Right atrium auricular region (tissue), 2 donors: ENCODE data around the gene HIVEP2. TPM values are rescaled to one million over a fixed set of nuclear protein-coding genes. Genes with fewer than 3 reads are reported as not detected.

ENCODE experiments used
- DNase-seq: peaks from one replicate; pipeline ENCODE4 v3.0.0-alpha.2; 2019; ENCODE audit warnings: low spot score
- H3K27ac ChIP-seq, 2 donors: fragments of 200-600 bp; sonication (generic); 1 replicate in 1 of 2; 2 replicates in 1 of 2; pipeline ENCODE4 v1.5.1; 2016 to 2019
- H3K27me3 ChIP-seq, 2 donors: fragments of 200-600 bp; sonication (generic); one replicate each; pipeline versions ENCODE4 v1.5.1 to v1.6.0; 2017 to 2019
- H3K36me3 ChIP-seq: fragments of 200-600 bp; sonication (generic); one replicate; pipeline ENCODE4 v1.5.1; 2016
- H3K4me1 ChIP-seq, 2 donors: fragments of 200-600 bp; sonication (generic); one replicate each; pipeline versions ENCODE4 v1.5.1 to v1.6.0; 2017 to 2019
- H3K4me3 ChIP-seq, 2 donors: fragments of 200-600 bp; sonication (generic); 1 replicate in 1 of 2; 2 replicates in 1 of 2; pipeline ENCODE4 v1.5.1; 2017 to 2019; ENCODE audit warnings: mild to moderate bottlenecking in 1 of 2, moderate library complexity in 1 of 2
- H3K9me3 ChIP-seq, 2 donors: fragments of 200-600 bp; sonication (generic); one replicate each; pipeline ENCODE4 v1.5.1; 2019
- CTCF ChIP-seq, 2 donors: fragments of 200-600 bp; sonication (generic); IDR thresholded peaks; one replicate each; pipeline ENCODE4 v1.5.1; 2019; ENCODE audit warnings: antibody characterized with exemption in 2 of 2
- total RNA-seq, 2 donors: library from RNA; depleted of rRNA; stranded (reverse); fragments of >200 nt; gene quantifications; one replicate each; pipeline ENCODE4 v1.1.0, GENCODE V29; 2016

The HIVEP2 gene
- total RNA-seq, 2 donors from 2014 or later, result 19.2 to 28.6 TPM

DNA sequence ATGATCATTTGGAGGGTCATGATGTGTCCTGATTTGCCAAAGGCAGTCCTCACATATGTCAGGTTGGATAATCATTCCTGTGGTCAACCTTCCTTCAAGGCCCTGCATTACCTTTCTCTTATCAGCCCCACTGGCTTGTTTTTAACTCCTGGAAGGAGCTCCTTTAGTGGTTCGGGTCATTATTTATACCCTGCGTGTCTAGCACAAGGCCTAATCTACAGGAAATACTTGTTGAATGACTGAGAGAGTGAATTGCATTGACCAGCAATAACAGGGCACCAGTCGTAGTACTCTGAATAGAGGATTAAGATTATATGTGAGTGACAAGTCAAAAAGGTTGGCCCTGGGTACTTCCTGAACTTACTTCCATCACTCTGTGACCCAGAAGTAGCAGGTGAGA is 4.5 kb downstream of the HIVEP2 start:
- no peak overlapping the region for H3K27ac ChIP-seq
- no peak for DNase-seq
- no peak overlapping the region for H3K4me3 ChIP-seq
- no peaks in the 10 kb centered on the region for H3K27me3 ChIP-seq
- TF ChIP-seq CTCF (IDR thresholded peaks at IDR 0.05), result no peak
- no peaks in the 10 kb centered on the region for H3K36me3 ChIP-seq
- H3K9me3 ChIP-seq, result no peaks in the 10 kb centered on the region
- H3K4me1 ChIP-seq, result peaks cover 0 to 12% of the 10 kb centered on the region in 2 donors

DNA sequence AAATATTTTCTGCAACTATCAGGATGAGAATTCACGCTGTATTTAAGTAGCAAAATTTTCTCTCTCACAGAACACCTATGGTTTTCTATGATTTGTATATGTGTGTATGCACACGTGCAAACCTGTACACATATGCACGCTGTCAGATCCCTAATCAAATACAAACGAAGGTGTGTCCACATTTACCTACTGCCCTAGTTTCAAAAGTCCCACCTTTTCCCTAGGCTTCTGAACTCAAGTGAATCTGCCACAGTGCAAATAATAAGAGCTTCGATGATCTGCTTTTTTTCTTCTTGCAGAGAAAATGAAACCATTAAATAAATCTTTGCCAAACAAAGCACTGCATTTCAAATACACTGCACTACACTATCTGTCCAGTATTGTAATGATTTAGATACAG is 6.5 kb downstream of the HIVEP2 start:
- TF ChIP-seq CTCF (IDR thresholded peaks at IDR 0.05), result no peak
- no peak for DNase-seq
- H3K4me1 ChIP-seq, result peaks cover 0 to 24% of the 10 kb centered on the region in 2 donors
- H3K27ac ChIP-seq, result no peak overlapping the region
- H3K36me3 ChIP-seq, result no peaks in the 10 kb centered on the region
- no peak overlapping the region for H3K4me3 ChIP-seq
- H3K9me3 ChIP-seq, result no peaks in the 10 kb centered on the region
- no peaks in the 10 kb centered on the region for H3K27me3 ChIP-seq

- no peak for TF ChIP-seq CTCF (IDR thresholded peaks at IDR 0.05)
- H3K4me3 ChIP-seq, result no peak overlapping the region
- no peaks in the 10 kb centered on the region for H3K36me3 ChIP-seq
- H3K4me1 ChIP-seq, result peaks cover 0 to 19% of the 10 kb centered on the region in 2 donors
- H3K27me3 ChIP-seq, result no peaks in the 10 kb centered on the region
- DNase-seq, result no peak
- no peaks in the 10 kb centered on the region for H3K9me3 ChIP-seq
- no peak overlapping the region for H3K27ac ChIP-seq
Measured at GRCh38 chr6:142937986-142938385, 7.0 kb downstream of the HIVEP2 start.

GRCh38 chr6:142935553-142936517 is 9.1 kb downstream of the HIVEP2 start:
- Histone ChIP-seq H3K36me3 (no peaks in the 10 kb centered on the region), H3K9me3 (no peaks in the 10 kb centered on the region), H3K4me1 (peaks cover 0 to 17% of the 10 kb centered on the region in 2 donors), H3K27ac (no peak overlapping the region), H3K27me3 (no peaks in the 10 kb centered on the region), H3K4me3 (no peak overlapping the region)
- no peak for DNase-seq
- no peak for TF ChIP-seq CTCF (IDR thresholded peaks at IDR 0.05)

DNA sequence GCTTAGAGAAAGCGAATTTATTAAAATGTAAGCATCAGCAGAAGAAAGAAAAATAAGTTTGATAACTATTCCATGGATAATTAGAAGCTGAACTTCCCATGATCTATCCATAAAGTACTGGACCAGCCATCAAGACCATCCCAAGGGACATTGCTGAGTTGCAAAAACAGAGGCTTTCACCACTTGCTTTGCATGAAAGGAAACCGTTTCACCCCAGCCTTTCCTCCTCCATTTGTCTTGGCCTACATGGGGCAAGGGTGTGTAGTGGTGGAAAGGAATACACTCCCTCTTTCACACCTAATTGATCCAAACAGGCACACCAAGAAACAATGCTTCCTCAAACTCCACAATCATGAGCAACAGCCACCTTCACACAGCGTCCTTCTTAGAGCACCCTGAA is 10.4 kb downstream of the HIVEP2 start:
- Histone ChIP-seq H3K36me3 (no peaks in the 10 kb centered on the region), H3K9me3 (no peaks in the 10 kb centered on the region), H3K4me3 (no peak overlapping the region), H3K27ac (no peak overlapping the region), H3K4me1 (peaks cover 0 to 24% of the 10 kb centered on the region in 2 donors), H3K27me3 (no peaks in the 10 kb centered on the region)
- TF ChIP-seq CTCF (IDR thresholded peaks at IDR 0.05), result no peak
- no peak for DNase-seq
